IPS DF 6.9 (cell line): Measurements from ENCODE around the gene KHDRBS2.

Experiments used
- DNase-seq: peaks from one replicate; pipeline ENCODE4 v3.0.0-alpha.2; 2013; ENCODE audit warnings: low read depth, low spot score
- H3K27ac ChIP-seq: one replicate; pipeline ENCODE4 v1.5.1; 2013; ENCODE audit warnings: low read length, control low read depth
- H3K27me3 ChIP-seq: 2 replicates; pipeline ENCODE4 v1.6.1; 2013; ENCODE audit warnings: mild to moderate bottlenecking, low read length; ENCODE audit not compliant: control insufficient read depth, insufficient read depth
- H3K36me3 ChIP-seq: 2 replicates; pipeline ENCODE4 v1.6.1; 2013; ENCODE audit warnings: low read length; ENCODE audit not compliant: control insufficient read depth, insufficient read depth
- H3K4me1 ChIP-seq: 2 replicates; pipeline ENCODE4 v1.6.1; 2013; ENCODE audit warnings: low read length; ENCODE audit not compliant: control insufficient read depth, insufficient read depth
- H3K4me3 ChIP-seq: 2 replicates; pipeline ENCODE4 v1.5.1; 2013; ENCODE audit warnings: mild to moderate bottlenecking, low read length
- H3K9me3 ChIP-seq: 2 replicates; pipeline ENCODE4 v1.6.1; 2013; ENCODE audit warnings: low read length, inconsistent platforms; ENCODE audit not compliant: control insufficient read depth, insufficient read depth
- WGBS: extraction: QIAGEN DNeasy Blood & Tissue Kit; methylation state at CpG from one replicate; pipeline ENCODE4 v1.1.7; 2013; ENCODE audit warnings: mixed read lengths, missing lambda C conversion rate; ENCODE audit not compliant: insufficient read length, insufficient coverage; 5-methylcytosine and 5-hydroxymethylcytosine counted together

Gene KHDRBS2

DNA sequence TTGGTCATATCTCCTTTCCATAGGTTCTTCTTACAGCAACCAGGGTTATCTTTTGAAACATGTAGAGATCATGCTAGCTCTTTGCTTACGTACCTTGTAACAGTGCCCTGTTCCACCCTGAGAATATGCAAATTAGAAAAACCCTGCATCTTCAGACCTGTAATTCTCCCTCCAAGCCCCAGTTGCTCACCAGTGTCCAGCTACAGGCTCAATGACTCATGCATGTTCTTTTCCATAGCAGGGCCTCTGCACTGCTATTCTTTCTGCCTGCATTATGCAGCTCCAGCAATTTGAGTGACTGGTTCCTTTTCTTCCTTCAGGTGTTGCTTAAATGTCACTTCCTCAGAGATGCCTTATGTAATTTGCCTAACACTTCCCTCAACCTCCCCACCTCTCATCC lies 636.2 kb downstream of the KHDRBS2 start:
- H3K4me3 ChIP-seq: no peak overlapping the region
- no peaks in the 10 kb centered on the region for H3K9me3 ChIP-seq
- no peak for DNase-seq
- H3K27ac ChIP-seq: no peak overlapping the region
- WGBS: no CpG with 5 or more reads among the region's 1 CpG
- no peaks in the 10 kb centered on the region for H3K36me3 ChIP-seq
- no peaks in the 10 kb centered on the region for H3K27me3 ChIP-seq
- no peaks in the 10 kb centered on the region for H3K4me1 ChIP-seq

DNA sequence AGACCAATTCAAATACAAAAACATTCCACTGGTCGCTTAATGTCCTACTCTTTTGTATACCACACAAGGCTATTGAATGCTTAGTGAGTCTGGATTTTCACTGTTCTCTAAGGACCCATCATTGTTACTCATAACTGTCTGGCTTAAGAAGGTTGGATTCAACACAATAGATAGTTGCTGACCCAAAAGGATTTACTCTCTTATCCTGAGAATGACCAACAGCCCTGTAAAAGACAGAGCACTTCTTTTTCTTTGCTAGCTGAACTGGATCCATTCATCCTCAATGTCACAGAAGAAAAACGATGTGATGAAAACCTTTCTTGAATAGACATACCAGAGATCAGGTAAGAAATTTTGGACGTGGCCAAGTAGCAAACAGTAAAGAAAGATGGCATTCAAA lies 645.6 kb downstream of the KHDRBS2 start:
- no peak overlapping the region for H3K27ac ChIP-seq

More for the DNA sequence above, 645.6 kb downstream of the KHDRBS2 start:
- no peaks in the 10 kb centered on the region for H3K27me3 ChIP-seq
- no peaks in the 10 kb centered on the region for H3K9me3 ChIP-seq
- WGBS: no CpG with 5 or more reads among the region's 3 CpGs
- no peaks in the 10 kb centered on the region for H3K4me1 ChIP-seq
- H3K4me3 ChIP-seq: no peak overlapping the region
- DNase-seq: no peak
- H3K36me3 ChIP-seq: no peaks in the 10 kb centered on the region
